Right atrium auricular region (tissue), 2 donors: ENCODE measurements around the gene ECPAS. TPM values are rescaled to one million over a fixed set of nuclear protein-coding genes. Genes with fewer than 3 reads are reported as not detected.

Experiments
- DNase-seq: peaks from one replicate; pipeline ENCODE4 v3.0.0-alpha.2; 2019; ENCODE audit warnings: low spot score
- H3K27ac ChIP-seq, 2 donors: fragments of 200-600 bp; sonication (generic); 1 replicate in 1 of 2; 2 replicates in 1 of 2; pipeline ENCODE4 v1.5.1; 2016 to 2019
- H3K27me3 ChIP-seq, 2 donors: fragments of 200-600 bp; sonication (generic); one replicate each; pipeline versions ENCODE4 v1.5.1 to v1.6.0; 2017 to 2019
- H3K36me3 ChIP-seq: fragments of 200-600 bp; sonication (generic); one replicate; pipeline ENCODE4 v1.5.1; 2016
- H3K4me1 ChIP-seq, 2 donors: fragments of 200-600 bp; sonication (generic); one replicate each; pipeline versions ENCODE4 v1.5.1 to v1.6.0; 2017 to 2019
- H3K4me3 ChIP-seq, 2 donors: fragments of 200-600 bp; sonication (generic); 1 replicate in 1 of 2; 2 replicates in 1 of 2; pipeline ENCODE4 v1.5.1; 2017 to 2019; ENCODE audit warnings: mild to moderate bottlenecking in 1 of 2, moderate library complexity in 1 of 2
- H3K9me3 ChIP-seq, 2 donors: fragments of 200-600 bp; sonication (generic); one replicate each; pipeline ENCODE4 v1.5.1; 2019
- total RNA-seq, 2 donors: library from RNA; depleted of rRNA; stranded (reverse); fragments of >200 nt; gene quantifications; one replicate each; pipeline ENCODE4 v1.1.0, GENCODE V29; 2016
- TF ChIP-seq, protein P1 (sequence below), 2 donors: fragments of 200-600 bp; sonication (generic); IDR thresholded peaks; one replicate each; pipeline ENCODE4 v1.5.1; 2019; ENCODE audit warnings: antibody characterized with exemption in 2 of 2

Gene ECPAS
- total RNA-seq, 2 donors from 2014 or later, result 62.7 to 75.5 TPM

- TF ChIP-seq, protein P1, sequence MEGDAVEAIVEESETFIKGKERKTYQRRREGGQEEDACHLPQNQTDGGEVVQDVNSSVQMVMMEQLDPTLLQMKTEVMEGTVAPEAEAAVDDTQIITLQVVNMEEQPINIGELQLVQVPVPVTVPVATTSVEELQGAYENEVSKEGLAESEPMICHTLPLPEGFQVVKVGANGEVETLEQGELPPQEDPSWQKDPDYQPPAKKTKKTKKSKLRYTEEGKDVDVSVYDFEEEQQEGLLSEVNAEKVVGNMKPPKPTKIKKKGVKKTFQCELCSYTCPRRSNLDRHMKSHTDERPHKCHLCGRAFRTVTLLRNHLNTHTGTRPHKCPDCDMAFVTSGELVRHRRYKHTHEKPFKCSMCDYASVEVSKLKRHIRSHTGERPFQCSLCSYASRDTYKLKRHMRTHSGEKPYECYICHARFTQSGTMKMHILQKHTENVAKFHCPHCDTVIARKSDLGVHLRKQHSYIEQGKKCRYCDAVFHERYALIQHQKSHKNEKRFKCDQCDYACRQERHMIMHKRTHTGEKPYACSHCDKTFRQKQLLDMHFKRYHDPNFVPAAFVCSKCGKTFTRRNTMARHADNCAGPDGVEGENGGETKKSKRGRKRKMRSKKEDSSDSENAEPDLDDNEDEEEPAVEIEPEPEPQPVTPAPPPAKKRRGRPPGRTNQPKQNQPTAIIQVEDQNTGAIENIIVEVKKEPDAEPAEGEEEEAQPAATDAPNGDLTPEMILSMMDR (IDR thresholded peaks at IDR 0.05), result no peak
- H3K27ac ChIP-seq, result no peak overlapping the region
Observed at GRCh38 chr9:111442360-111443027, 41.7 kb downstream of the ECPAS start.

DNA sequence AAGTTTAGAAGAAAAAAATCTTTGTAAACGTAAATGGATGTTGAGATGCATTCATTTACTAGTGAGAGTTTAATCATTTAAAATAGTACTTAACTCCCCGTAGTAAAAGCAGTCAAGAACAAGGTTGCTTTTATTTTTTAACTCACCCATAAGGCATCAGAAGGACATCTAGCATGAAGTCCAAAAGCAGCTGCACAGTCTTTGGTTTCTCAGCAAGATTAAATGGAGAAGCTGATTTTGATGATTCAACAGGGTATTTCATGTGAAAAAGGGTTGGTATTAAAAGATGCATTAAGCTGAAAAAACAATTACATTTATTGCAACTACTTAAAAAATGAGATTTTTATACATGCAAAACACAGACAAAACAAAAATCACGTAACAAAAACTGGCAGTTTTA lies 44.0 kb downstream of the ECPAS start:
- Histone ChIP-seq H3K36me3 (peaks cover 51% of the 10 kb centered on the region), H3K9me3 (no peaks in the 10 kb centered on the region), H3K27ac (no peak overlapping the region), H3K27me3 (no peaks in the 10 kb centered on the region), H3K4me3 (no peak overlapping the region), H3K4me1 (no peaks in the 10 kb centered on the region)
- TF ChIP-seq, protein P1 (IDR thresholded peaks at IDR 0.05), result no peak
- no peak for DNase-seq

More at GRCh38 chr9:111442360-111443027, 41.7 kb downstream of the ECPAS start:
- Histone ChIP-seq H3K27me3 (no peaks in the 10 kb centered on the region), H3K9me3 (no peaks in the 10 kb centered on the region), H3K36me3 (peaks cover 61% of the 10 kb centered on the region), H3K4me1 (no peaks in the 10 kb centered on the region), H3K4me3 (no peak overlapping the region)
- no peak for DNase-seq

- Histone ChIP-seq H3K27me3 (no peaks in the 10 kb centered on the region), H3K9me3 (no peaks in the 10 kb centered on the region), H3K4me1 (no peaks in the 10 kb centered on the region), H3K4me3 (no peak overlapping the region), H3K36me3 (peaks cover 54% of the 10 kb centered on the region), H3K27ac (no peak overlapping the region)
- TF ChIP-seq, protein P1 (IDR thresholded peaks at IDR 0.05), result no peak
- DNase-seq, result no peak
Observed at GRCh38 chr9:111438541-111439235, 45.5 kb downstream of the ECPAS start.

DNA sequence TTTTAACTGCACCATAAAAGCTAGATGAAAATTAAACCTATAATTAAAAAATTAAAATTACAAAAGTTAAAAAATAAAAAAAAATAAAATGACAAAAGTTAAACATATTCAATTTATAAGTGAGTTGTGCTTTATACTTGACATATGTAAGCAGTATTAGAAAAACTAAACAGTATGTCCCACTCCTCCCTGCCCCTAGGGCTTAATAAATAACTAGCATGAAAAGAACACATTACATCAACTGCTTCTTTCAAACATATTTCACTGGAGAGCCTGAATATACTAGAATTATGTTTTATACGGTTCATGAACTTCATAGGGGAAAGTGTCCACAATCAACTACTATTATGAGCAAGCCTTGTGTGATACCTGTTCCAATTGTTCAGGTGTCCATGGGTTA lies 47.6 kb downstream of the ECPAS start:
- H3K27me3 ChIP-seq, result no peaks in the 10 kb centered on the region
- H3K9me3 ChIP-seq, result no peaks in the 10 kb centered on the region
- no peaks in the 10 kb centered on the region for H3K4me1 ChIP-seq
- H3K4me3 ChIP-seq, result no peak overlapping the region
- H3K36me3 ChIP-seq, result peaks cover 52% of the 10 kb centered on the region
- TF ChIP-seq, protein P1 (IDR thresholded peaks at IDR 0.05), result no peak
- no peak overlapping the region for H3K27ac ChIP-seq
- no peak for DNase-seq

DNA sequence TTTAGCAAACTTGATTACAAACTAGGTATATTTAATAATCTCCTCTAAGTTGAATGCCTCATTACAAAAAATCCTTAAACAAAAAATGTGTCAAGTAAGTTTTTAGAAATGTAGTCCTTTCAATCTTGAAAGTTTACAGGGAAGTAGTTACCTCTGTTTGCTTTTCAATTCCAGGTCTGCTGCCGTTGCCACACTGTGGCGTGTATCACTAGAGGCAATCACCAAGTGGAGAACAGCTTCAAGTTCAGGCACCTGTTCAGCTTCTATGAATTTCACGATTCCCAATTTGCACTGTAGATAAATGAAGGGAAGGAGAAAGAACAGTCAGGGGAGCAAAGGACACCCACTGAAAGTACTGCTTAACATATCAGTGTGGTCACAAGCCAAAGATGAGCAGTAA lies 51.1 kb downstream of the ECPAS start:
- DNase-seq, result no peak
- TF ChIP-seq, protein P1 (IDR thresholded peaks at IDR 0.05), result no peak
- peaks cover 60% of the 10 kb centered on the region for H3K36me3 ChIP-seq
- no peaks in the 10 kb centered on the region for H3K9me3 ChIP-seq
- H3K27ac ChIP-seq, result no peak overlapping the region
- H3K4me1 ChIP-seq, result no peaks in the 10 kb centered on the region
- no peaks in the 10 kb centered on the region for H3K27me3 ChIP-seq
- no peak overlapping the region for H3K4me3 ChIP-seq
